ENCODE results near the gene GET3. TPM values are rescaled to one million over a fixed set of nuclear protein-coding genes. Genes with fewer than 3 reads are reported as not detected.

The GET3 gene
- total RNA-seq, 1 experiment from 2014 or later = 69.9 TPM

GRCh38 chr19:12706332-12706718 lies 31.0 kb upstream of the GET3 start:
- no peak; the same call in 1 of the 2 replicates for ATAC-seq
- in situ Hi-C loops (cut with HindIII; ENCODE audit: low pct_unique_long_range_greater_than_20kb, low sequenced_read_pairs) (no loop called here), intact Hi-C loops (cut with micrococcal nuclease; ENCODE audit: unreplicated experiment) (no loop called here)
- POLR2A ChIA-PET = no interaction called here
- H3K9me3 ChIP-seq (ENCODE audit: control insufficient read depth, insufficient read depth, low read depth, low read length) = no peaks in the 10 kb centered on the region
- H3K4me1 ChIP-seq (ENCODE audit: control insufficient read depth, insufficient read depth, low read length) = no peaks in the 10 kb centered on the region
- no peak for DNase-seq (ENCODE audit: low read depth, low spot score)
- H3K27me3 ChIP-seq (ENCODE audit: control insufficient read depth, insufficient read depth, low read length) = no peaks in the 10 kb centered on the region
- no peak overlapping the region for H3K4me3 ChIP-seq (ENCODE audit: low read depth in 2 of 2, low read length in 2 of 2)
- H3K36me3 ChIP-seq (ENCODE audit: control insufficient read depth, insufficient read depth, low read length) = peaks cover 10% of the 10 kb centered on the region
- CTCF ChIA-PET = no interaction called here
- no TSS peak for BruUV-seq (replicated peaks)
- no peak for TF ChIP-seq CTCF (IDR thresholded peaks at IDR 0.05)
- TF ChIP-seq POLR2AphosphoS5 (IDR thresholded peaks at IDR 0.05; ENCODE audit: low read depth, low read length) = no peak
- no peak for TF ChIP-seq REST (IDR thresholded peaks at IDR 0.05; ENCODE audit: insufficient read depth in 1 of 2, low read depth in 2 of 2, low read length in 1 of 2)
- no peak for TF ChIP-seq SIN3A (IDR thresholded peaks at IDR 0.05; ENCODE audit: borderline replicate concordance, insufficient read depth, low read depth, low read length)
- TF ChIP-seq TCF7L2 (IDR thresholded peaks at IDR 0.05; ENCODE audit: low read depth, low read length) = no peak
- H3K27ac ChIP-seq (ENCODE audit: low read length) = no peak overlapping the region

GRCh38 chr19:12708641-12709040 lies 28.7 kb upstream of the GET3 start:
- H3K9me3 ChIP-seq (ENCODE audit: control insufficient read depth, insufficient read depth, low read depth, low read length) = no peaks in the 10 kb centered on the region
- TF ChIP-seq CTCF (IDR thresholded peaks at IDR 0.05) = no peak
- no peak for TF ChIP-seq SIN3A (IDR thresholded peaks at IDR 0.05; ENCODE audit: borderline replicate concordance, insufficient read depth, low read depth, low read length)
- no peak for TF ChIP-seq TCF7L2 (IDR thresholded peaks at IDR 0.05; ENCODE audit: low read depth, low read length)
- TF ChIP-seq REST (IDR thresholded peaks at IDR 0.05; ENCODE audit: insufficient read depth in 1 of 2, low read depth in 2 of 2, low read length in 1 of 2) = no peak
- no peak overlapping the region for H3K27ac ChIP-seq (ENCODE audit: low read length)
- H3K27me3 ChIP-seq (ENCODE audit: control insufficient read depth, insufficient read depth, low read length) = no peaks in the 10 kb centered on the region
- H3K4me3 ChIP-seq (ENCODE audit: low read depth in 2 of 2, low read length in 2 of 2) = no peak overlapping the region
- intact Hi-C loops (cut with micrococcal nuclease; ENCODE audit: unreplicated experiment) (no loop called here), in situ Hi-C loops (cut with HindIII; ENCODE audit: low pct_unique_long_range_greater_than_20kb, low sequenced_read_pairs) (no loop called here)
- H3K36me3 ChIP-seq (ENCODE audit: control insufficient read depth, insufficient read depth, low read length) = peaks cover 8% of the 10 kb centered on the region
- no peak for DNase-seq (ENCODE audit: low read depth, low spot score)
- H3K4me1 ChIP-seq (ENCODE audit: control insufficient read depth, insufficient read depth, low read length) = no peaks in the 10 kb centered on the region
- ChIA-PET POLR2A (no interaction called here), CTCF (interaction anchor here (0.9 kb wide), 1 partner anchor 16 kb away, joined by 5 read pairs; no protein-coding TSS in a partner anchor)
- no TSS peak for BruUV-seq (replicated peaks)
- no peak for ATAC-seq

All from Panc1 (cell line).